ENCODE results near the gene CEP20.

Gene CEP20

GRCh38 chr16:15866451-15866850 is 22.0 kb downstream of the CEP20 start:
- H2AFZ ChIP-seq (ENCODE audit: low read depth, low read length) = no peak overlapping the region
- H3K4me3 ChIP-seq (ENCODE audit: low read length) = no peak overlapping the region
- peaks cover 34% of the 10 kb centered on the region for H3K36me3 ChIP-seq (ENCODE audit: insufficient read depth, low read length)
- H3K27me3 ChIP-seq (ENCODE audit: insufficient read depth, low read length) = peaks cover 2% of the 10 kb centered on the region
- no peaks in the 10 kb centered on the region for H3K4me1 ChIP-seq (ENCODE audit: insufficient read depth, low read length)
- H3K9me3 ChIP-seq (ENCODE audit: low read length) = no peaks in the 10 kb centered on the region

DNA sequence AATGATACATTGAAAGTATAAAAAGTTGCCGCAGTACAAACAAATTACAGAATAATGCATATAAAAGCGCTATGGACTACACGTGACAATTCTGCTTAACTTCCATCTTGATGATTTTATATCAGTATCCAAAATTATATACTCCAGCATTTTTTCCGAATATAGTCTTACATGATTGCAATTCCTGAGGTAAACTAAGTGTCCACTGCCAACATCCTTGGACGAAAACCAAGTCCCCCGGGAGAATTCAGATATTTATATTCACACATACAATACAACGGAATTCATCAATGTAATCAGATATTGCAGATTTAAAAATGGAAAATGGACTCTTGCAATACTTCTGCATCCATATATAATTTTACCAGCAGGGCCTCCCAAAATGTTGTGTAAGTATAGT is 22.7 kb downstream of the CEP20 start:
- Histone ChIP-seq H3K36me3 (ENCODE audit: insufficient read depth, low read length) (peaks cover 31% of the 10 kb centered on the region), H3K4me3 (ENCODE audit: low read length) (no peak overlapping the region), H2AFZ (ENCODE audit: low read depth, low read length) (no peak overlapping the region), H3K27me3 (ENCODE audit: insufficient read depth, low read length) (peaks cover 2% of the 10 kb centered on the region), H3K4me1 (ENCODE audit: insufficient read depth, low read length) (no peaks in the 10 kb centered on the region), H3K9me3 (ENCODE audit: low read length) (no peaks in the 10 kb centered on the region)

- Histone ChIP-seq H3K4me3 (ENCODE audit: low read length) (no peak overlapping the region), H3K9me3 (ENCODE audit: low read length) (no peaks in the 10 kb centered on the region), H3K27me3 (ENCODE audit: insufficient read depth, low read length) (peaks cover 2% of the 10 kb centered on the region), H3K4me1 (ENCODE audit: insufficient read depth, low read length) (no peaks in the 10 kb centered on the region), H2AFZ (ENCODE audit: low read depth, low read length) (no peak overlapping the region), H3K36me3 (ENCODE audit: insufficient read depth, low read length) (peaks cover 24% of the 10 kb centered on the region)
Measured at GRCh38 chr16:15864939-15865338, 23.5 kb downstream of the CEP20 start.

- no peak overlapping the region for H2AFZ ChIP-seq (ENCODE audit: low read depth, low read length)
- peaks cover 26% of the 10 kb centered on the region for H3K27me3 ChIP-seq (ENCODE audit: insufficient read depth, low read length)
- H3K4me1 ChIP-seq (ENCODE audit: insufficient read depth, low read length) = peaks cover 2% of the 10 kb centered on the region
- H3K4me3 ChIP-seq (ENCODE audit: low read length) = no peak overlapping the region
- H3K9me3 ChIP-seq (ENCODE audit: low read length) = no peaks in the 10 kb centered on the region
- H3K36me3 ChIP-seq (ENCODE audit: insufficient read depth, low read length) = peaks cover 14% of the 10 kb centered on the region
Measured at GRCh38 chr16:15861996-15862395, 26.4 kb downstream of the CEP20 start.

GRCh38 chr16:15858921-15859668 is 29.3 kb downstream of the CEP20 start:
- Histone ChIP-seq H3K4me3 (ENCODE audit: low read length) (no peak overlapping the region), H3K27me3 (ENCODE audit: insufficient read depth, low read length) (peaks cover 46% of the 10 kb centered on the region), H3K36me3 (ENCODE audit: insufficient read depth, low read length) (no peaks in the 10 kb centered on the region), H2AFZ (ENCODE audit: low read depth, low read length) (no peak overlapping the region), H3K4me1 (ENCODE audit: insufficient read depth, low read length) (peaks cover 2% of the 10 kb centered on the region), H3K9me3 (ENCODE audit: low read length) (no peaks in the 10 kb centered on the region)

GRCh38 chr16:15857724-15858560 is 30.5 kb downstream of the CEP20 start:
- Histone ChIP-seq H3K4me1 (ENCODE audit: insufficient read depth, low read length) (peaks cover 2% of the 10 kb centered on the region), H3K36me3 (ENCODE audit: insufficient read depth, low read length) (no peaks in the 10 kb centered on the region), H3K9me3 (ENCODE audit: low read length) (no peaks in the 10 kb centered on the region), H3K4me3 (ENCODE audit: low read length) (peak overlapping the region; percentile 24), H2AFZ (ENCODE audit: low read depth, low read length) (peak overlapping the region; percentile 89), H3K27me3 (ENCODE audit: insufficient read depth, low read length) (peaks cover 48% of the 10 kb centered on the region)

DNA sequence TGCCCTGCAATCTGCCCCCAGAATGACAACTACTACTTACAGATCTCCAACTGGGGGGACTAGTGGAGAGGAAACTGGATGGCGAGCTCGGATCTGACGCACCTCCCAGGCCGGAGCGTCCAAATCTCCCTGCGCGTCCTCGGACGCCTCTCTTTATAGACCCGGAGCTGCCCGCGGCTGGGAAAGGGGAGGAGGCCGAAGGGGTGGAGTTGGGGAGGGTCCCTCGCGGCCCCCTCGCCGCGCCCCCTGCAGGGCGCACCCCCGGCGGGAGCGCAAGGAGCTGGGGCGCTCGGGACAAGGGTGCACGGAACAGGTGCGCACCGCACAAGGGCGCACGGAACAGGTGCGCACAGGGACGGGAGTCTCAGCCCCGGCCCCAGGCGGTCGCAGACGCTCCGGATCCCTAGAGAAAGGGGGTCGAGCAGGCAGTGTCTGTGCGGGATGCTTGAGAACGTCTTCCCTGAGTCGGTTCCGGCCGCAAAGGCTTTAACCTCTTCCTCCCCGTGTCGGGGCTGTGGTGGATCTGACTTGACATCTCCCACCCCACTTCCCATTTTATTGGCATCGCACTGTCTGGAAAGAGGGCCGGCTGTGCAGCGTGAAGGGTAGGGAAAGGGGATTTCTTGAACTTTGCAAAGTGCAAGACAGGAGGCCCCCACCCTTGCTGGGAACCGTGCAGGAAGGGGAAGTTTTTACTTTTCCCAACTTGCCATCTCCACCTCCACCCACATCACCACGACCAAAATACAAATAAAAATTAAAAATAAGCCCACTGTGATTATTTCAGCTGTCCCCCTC is 31.3 kb downstream of the CEP20 start, which contains the start of gene MYH11:
Gene MYH11 (minus strand): TSS at position 128 of the 798 bp plus-strand sequence. CDS start 18,776 bp downstream, outside the sequence.
- H2AFZ ChIP-seq (ENCODE audit: low read depth, low read length) = no peak within 1 kb of the TSS
- H3K27me3 ChIP-seq (ENCODE audit: insufficient read depth, low read length) = peaks cover 48% of the 10 kb centered on the region
- H3K4me1 ChIP-seq (ENCODE audit: insufficient read depth, low read length) = peaks cover 2% of the 10 kb centered on the region
- no peaks in the 10 kb centered on the region for H3K9me3 ChIP-seq (ENCODE audit: low read length)
- no peaks in the 10 kb centered on the region for H3K36me3 ChIP-seq (ENCODE audit: insufficient read depth, low read length)
- peak within 1 kb of the TSS; percentile 24 for H3K4me3 ChIP-seq (ENCODE audit: low read length)

DNA sequence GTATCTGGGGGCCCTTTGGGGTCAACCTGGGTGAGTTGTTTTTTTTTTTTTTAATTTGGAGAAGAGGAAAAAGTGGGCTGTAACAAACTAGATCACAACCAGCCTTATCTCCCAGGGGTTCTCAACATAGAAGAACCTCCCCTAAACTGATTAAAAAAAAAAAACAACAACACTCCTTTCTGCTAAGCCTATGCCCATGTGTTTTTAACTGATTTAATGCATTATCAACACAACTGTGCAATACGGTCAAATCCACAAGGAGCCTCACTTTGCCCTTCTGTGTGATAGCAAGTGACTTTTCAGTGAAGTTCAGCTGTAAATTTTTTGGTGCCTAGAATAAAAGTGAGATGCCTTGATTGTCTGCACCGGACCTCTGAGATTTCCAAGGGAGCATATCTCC is 32.2 kb downstream of the CEP20 start:
- H3K36me3 ChIP-seq (ENCODE audit: insufficient read depth, low read length) = no peaks in the 10 kb centered on the region
- peaks cover 2% of the 10 kb centered on the region for H3K4me1 ChIP-seq (ENCODE audit: insufficient read depth, low read length)
- peaks cover 47% of the 10 kb centered on the region for H3K27me3 ChIP-seq (ENCODE audit: insufficient read depth, low read length)
- H3K9me3 ChIP-seq (ENCODE audit: low read length) = no peaks in the 10 kb centered on the region
- H2AFZ ChIP-seq (ENCODE audit: low read depth, low read length) = no peak overlapping the region
- no peak overlapping the region for H3K4me3 ChIP-seq (ENCODE audit: low read length)

DNA sequence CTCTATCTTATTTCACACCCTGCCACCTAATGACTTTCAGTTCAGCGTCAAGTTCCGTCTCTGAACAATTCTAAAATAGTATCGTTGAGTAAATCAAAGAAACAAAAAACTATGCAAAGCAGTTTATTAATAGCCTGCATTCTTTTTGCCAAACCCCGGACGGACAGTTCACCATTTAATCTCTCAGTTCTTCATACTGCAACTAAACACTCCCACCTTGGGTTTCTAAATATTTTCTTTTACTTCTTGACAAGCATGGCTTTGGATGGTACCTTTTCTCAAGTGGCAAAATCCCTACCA is 32.7 kb downstream of the CEP20 start:
- Histone ChIP-seq H3K9me3 (ENCODE audit: low read length) (no peaks in the 10 kb centered on the region), H2AFZ (ENCODE audit: low read depth, low read length) (no peak overlapping the region), H3K36me3 (ENCODE audit: insufficient read depth, low read length) (no peaks in the 10 kb centered on the region), H3K4me1 (ENCODE audit: insufficient read depth, low read length) (peaks cover 2% of the 10 kb centered on the region), H3K27me3 (ENCODE audit: insufficient read depth, low read length) (peaks cover 47% of the 10 kb centered on the region), H3K4me3 (ENCODE audit: low read length) (no peak overlapping the region)

DNA sequence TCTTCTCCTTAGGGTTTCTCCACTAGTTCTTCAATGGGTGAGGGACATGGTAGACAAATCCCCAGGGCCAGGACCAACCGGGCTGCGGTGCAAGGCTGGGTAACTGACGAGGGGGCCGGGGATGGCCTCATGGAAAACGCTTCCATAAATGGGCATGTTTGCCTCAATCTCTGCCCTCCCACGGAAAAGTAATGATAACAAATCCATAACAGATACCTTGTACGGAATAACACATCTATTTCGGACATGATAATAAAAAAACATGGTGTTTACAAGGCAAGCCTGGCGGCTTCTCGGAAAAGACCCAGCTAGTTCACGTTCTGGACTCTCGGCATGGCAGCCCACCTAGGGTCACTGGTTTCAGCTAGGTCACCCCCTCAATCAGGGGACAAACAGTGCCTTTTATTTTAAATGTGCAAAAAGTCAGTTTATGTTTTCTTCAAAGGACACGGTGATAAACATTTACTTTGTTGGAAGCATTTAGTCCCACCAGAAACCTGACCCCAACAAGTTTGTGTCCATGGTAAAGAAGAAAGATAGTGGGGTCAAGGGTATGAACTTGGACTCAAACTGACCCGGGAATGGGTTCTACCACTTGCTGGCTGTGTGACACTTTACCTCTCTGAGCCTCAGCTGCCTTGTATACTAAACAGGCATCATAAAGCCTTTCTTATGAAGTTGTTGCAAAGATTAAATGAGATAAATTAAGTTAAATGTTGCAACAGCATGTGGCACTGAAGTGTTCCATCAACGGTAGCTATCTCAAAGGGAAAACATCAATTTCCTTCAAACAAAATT is 33.3 kb downstream of the CEP20 start:
- Histone ChIP-seq H3K4me3 (ENCODE audit: low read length) (no peak overlapping the region), H3K4me1 (ENCODE audit: insufficient read depth, low read length) (peaks cover 2% of the 10 kb centered on the region), H3K27me3 (ENCODE audit: insufficient read depth, low read length) (peaks cover 47% of the 10 kb centered on the region), H2AFZ (ENCODE audit: low read depth, low read length) (no peak overlapping the region), H3K9me3 (ENCODE audit: low read length) (no peaks in the 10 kb centered on the region), H3K36me3 (ENCODE audit: insufficient read depth, low read length) (no peaks in the 10 kb centered on the region)

- Histone ChIP-seq H3K4me3 (ENCODE audit: low read length) (no peak overlapping the region), H3K27me3 (ENCODE audit: insufficient read depth, low read length) (peaks cover 42% of the 10 kb centered on the region), H3K4me1 (ENCODE audit: insufficient read depth, low read length) (peaks cover 2% of the 10 kb centered on the region), H2AFZ (ENCODE audit: low read depth, low read length) (no peak overlapping the region), H3K36me3 (ENCODE audit: insufficient read depth, low read length) (no peaks in the 10 kb centered on the region), H3K9me3 (ENCODE audit: low read length) (no peaks in the 10 kb centered on the region)
Measured at GRCh38 chr16:15854061-15854460, 34.3 kb downstream of the CEP20 start.

GRCh38 chr16:15853021-15853420 is 35.4 kb downstream of the CEP20 start:
- H3K4me1 ChIP-seq (ENCODE audit: insufficient read depth, low read length) = peaks cover 2% of the 10 kb centered on the region
- H3K9me3 ChIP-seq (ENCODE audit: low read length) = no peaks in the 10 kb centered on the region
- no peak overlapping the region for H2AFZ ChIP-seq (ENCODE audit: low read depth, low read length)
- no peaks in the 10 kb centered on the region for H3K36me3 ChIP-seq (ENCODE audit: insufficient read depth, low read length)
- H3K4me3 ChIP-seq (ENCODE audit: low read length) = no peak overlapping the region
- H3K27me3 ChIP-seq (ENCODE audit: insufficient read depth, low read length) = peaks cover 37% of the 10 kb centered on the region
